Smooth muscle cell (in vitro differentiated cells): ENCODE results near the gene DOCK4. TPM values are rescaled to one million over a fixed set of nuclear protein-coding genes. Genes with fewer than 3 reads are reported as not detected.

Experiments
- DNase-seq: peaks from one replicate; lab custom pipeline; 2025; ENCODE audit not compliant: unreplicated experiment; lab: John Stamatoyannopoulos, UW
- H2AFZ ChIP-seq: fragments of 200-600 bp; sonication (generic); 2 replicates; pipeline ENCODE4 v1.6.0; 2016; ENCODE audit warnings: antibody characterized with exemption, low read depth, mild to moderate bottlenecking
- H3F3A ChIP-seq: fragments of 200-600 bp; sonication (generic); 2 replicates; pipeline ENCODE4 v1.6.0; 2017; ENCODE audit warnings: antibody characterized with exemption, low read depth
- H3K27ac ChIP-seq: fragments of 200-600 bp; sonication (generic); 2 replicates; pipeline ENCODE4 v1.5.1; 2016; ENCODE audit warnings: low read depth, mild to moderate bottlenecking
- H3K27me3 ChIP-seq: fragments of 200-600 bp; sonication (generic); 2 replicates; pipeline ENCODE4 v1.6.1; 2016; ENCODE audit warnings: low read depth, mild to moderate bottlenecking
- H3K36me3 ChIP-seq: fragments of 200-600 bp; sonication (generic); 2 replicates; pipeline ENCODE4 v1.5.1; 2016; ENCODE audit warnings: low read depth
- H3K4me1 ChIP-seq: fragments of 200-600 bp; sonication (generic); 2 replicates; pipeline ENCODE4 v1.5.1; 2016; ENCODE audit warnings: low read depth
- H3K4me2 ChIP-seq: fragments of 200-600 bp; sonication (generic); 2 replicates; pipeline ENCODE4 v1.6.0; 2016; ENCODE audit warnings: mild to moderate bottlenecking
- H3K4me3 ChIP-seq: fragments of 200-600 bp; sonication (generic); 2 replicates; pipeline ENCODE4 v1.5.1; 2016; ENCODE audit warnings: mild to moderate bottlenecking
- H3K79me2 ChIP-seq: fragments of 200-600 bp; sonication (generic); 2 replicates; pipeline ENCODE4 v1.6.0; 2016; ENCODE audit warnings: low read depth, mild to moderate bottlenecking
- H3K9ac ChIP-seq: fragments of 200-600 bp; sonication (generic); 2 replicates; pipeline ENCODE4 v1.6.0; 2016; ENCODE audit warnings: low read depth
- H3K9me3 ChIP-seq: fragments of 200-600 bp; sonication (generic); replicated peaks from 2 replicates; pipeline ENCODE4 v1.5.1; 2016; ENCODE audit warnings: low read depth
- H4K20me1 ChIP-seq: fragments of 200-600 bp; sonication (generic); 2 replicates; pipeline ENCODE4 v1.6.0; 2016; ENCODE audit warnings: low read depth
- WGBS: methylation state at CpG from one replicate; pipeline ENCODE4 v1.1.7; 2016; ENCODE audit warnings: low lambda C conversion rate; 5-methylcytosine and 5-hydroxymethylcytosine counted together
- polyA plus RNA-seq: library from polyadenylated mRNA; unstranded; fragments of >200 nt; fragmentation: Nextera tagmentation; extraction: Ambion mirVana; gene quantifications from 2 replicates; pipeline ENCODE4 v1.2.1, GENCODE V29; 2016
- total RNA-seq: library from RNA; depleted of rRNA; stranded (reverse); fragments of >200 nt; gene quantifications from 2 replicates; pipeline ENCODE4 v1.2.3, GENCODE V29; 2014
- TF ChIP-seq, protein P1 (sequence below): fragments of 200-600 bp; sonication (generic); IDR thresholded peaks from 2 replicates; pipeline ENCODE4 v1.5.1; 2017; ENCODE audit warnings: borderline replicate concordance, mild to moderate bottlenecking, antibody characterized with exemption; ENCODE audit not compliant: insufficient read depth, poor library complexity, severe bottlenecking

DOCK4 gene
- total and polyA plus RNA-seq, 2 experiments from 2014 or later, result 7.4 to 20.5 TPM

DNA sequence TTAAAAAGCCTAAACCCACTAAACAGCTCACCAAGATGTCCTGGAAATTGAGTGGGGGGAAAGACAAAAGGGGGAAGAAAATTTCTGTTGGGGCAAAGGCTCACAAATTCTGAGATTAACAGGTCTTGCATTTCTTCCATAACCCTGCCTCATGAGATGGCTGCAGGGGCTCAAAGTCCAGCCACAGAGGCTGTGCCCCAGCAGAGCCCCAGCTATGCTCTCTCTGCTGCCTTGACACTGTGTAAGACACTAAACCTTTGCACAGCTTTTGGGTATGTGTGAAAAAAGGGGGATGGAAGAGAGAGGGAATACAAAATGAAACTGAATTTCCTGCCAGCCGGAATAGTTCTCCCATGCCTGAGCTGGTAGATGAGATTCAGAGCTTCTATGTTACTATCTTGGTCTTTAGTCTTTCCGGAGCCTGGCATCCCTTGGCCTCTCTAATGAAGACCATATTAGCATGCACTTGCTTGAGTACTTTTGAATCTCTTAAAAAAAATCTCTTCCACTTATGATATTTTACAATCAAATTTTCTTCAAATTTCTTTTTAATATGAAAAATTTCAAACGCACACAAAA, 403.9 kb downstream of the DOCK4 start:
- Histone ChIP-seq H4K20me1 (no peaks in the 10 kb centered on the region), H3K4me1 (no peaks in the 10 kb centered on the region), H3K9me3 (peaks cover 11% of the 10 kb centered on the region), H3K27ac (no peak overlapping the region), H3K36me3 (peaks cover 5% of the 10 kb centered on the region), H3K4me3 (no peak overlapping the region), H2AFZ (no peak overlapping the region), H3K4me2 (no peak overlapping the region), H3F3A (no peaks in the 10 kb centered on the region), H3K27me3 (no peaks in the 10 kb centered on the region), H3K79me2 (no peaks in the 10 kb centered on the region), H3K9ac (no peak overlapping the region)
- WGBS, result 87% methylated on average over 3 of the region's 3 CpGs
- TF ChIP-seq, protein P1, sequence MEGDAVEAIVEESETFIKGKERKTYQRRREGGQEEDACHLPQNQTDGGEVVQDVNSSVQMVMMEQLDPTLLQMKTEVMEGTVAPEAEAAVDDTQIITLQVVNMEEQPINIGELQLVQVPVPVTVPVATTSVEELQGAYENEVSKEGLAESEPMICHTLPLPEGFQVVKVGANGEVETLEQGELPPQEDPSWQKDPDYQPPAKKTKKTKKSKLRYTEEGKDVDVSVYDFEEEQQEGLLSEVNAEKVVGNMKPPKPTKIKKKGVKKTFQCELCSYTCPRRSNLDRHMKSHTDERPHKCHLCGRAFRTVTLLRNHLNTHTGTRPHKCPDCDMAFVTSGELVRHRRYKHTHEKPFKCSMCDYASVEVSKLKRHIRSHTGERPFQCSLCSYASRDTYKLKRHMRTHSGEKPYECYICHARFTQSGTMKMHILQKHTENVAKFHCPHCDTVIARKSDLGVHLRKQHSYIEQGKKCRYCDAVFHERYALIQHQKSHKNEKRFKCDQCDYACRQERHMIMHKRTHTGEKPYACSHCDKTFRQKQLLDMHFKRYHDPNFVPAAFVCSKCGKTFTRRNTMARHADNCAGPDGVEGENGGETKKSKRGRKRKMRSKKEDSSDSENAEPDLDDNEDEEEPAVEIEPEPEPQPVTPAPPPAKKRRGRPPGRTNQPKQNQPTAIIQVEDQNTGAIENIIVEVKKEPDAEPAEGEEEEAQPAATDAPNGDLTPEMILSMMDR, result no peak
- DNase-seq, result no peak

DNA sequence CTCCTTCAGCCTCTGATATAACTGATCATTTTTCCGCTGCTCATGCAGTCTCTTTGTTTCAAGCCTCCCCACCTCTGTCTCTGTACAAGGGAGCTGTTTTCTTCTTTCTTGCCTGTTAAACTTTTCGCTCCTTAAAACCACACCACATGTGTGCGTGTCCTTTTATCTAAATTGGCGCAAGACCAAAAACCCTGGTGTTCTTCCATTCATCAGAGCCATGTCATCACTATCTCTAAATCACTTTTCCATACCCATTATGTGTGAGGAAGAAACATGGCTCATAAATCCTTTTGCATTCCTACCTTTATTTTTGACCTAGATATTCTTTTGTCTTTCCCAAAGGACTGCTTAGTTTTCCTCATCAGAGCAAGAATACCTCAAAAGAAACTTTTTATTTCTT, 404.9 kb downstream of the DOCK4 start:
- DNase-seq, result no peak
- no peak overlapping the region for H3K9ac ChIP-seq
- no peaks in the 10 kb centered on the region for H4K20me1 ChIP-seq
- 81% methylated on average over 4 of the region's 4 CpGs for WGBS
- H2AFZ ChIP-seq, result no peak overlapping the region
- H3K79me2 ChIP-seq, result no peaks in the 10 kb centered on the region
- H3K4me2 ChIP-seq, result no peak overlapping the region
- no peak overlapping the region for H3K27ac ChIP-seq
- peaks cover 11% of the 10 kb centered on the region for H3K36me3 ChIP-seq
- H3K9me3 ChIP-seq, result peaks cover 19% of the 10 kb centered on the region
- H3K27me3 ChIP-seq, result no peaks in the 10 kb centered on the region
- TF ChIP-seq, protein P1, result no peak
- no peaks in the 10 kb centered on the region for H3K4me1 ChIP-seq
- no peaks in the 10 kb centered on the region for H3F3A ChIP-seq
- H3K4me3 ChIP-seq, result no peak overlapping the region

DNA sequence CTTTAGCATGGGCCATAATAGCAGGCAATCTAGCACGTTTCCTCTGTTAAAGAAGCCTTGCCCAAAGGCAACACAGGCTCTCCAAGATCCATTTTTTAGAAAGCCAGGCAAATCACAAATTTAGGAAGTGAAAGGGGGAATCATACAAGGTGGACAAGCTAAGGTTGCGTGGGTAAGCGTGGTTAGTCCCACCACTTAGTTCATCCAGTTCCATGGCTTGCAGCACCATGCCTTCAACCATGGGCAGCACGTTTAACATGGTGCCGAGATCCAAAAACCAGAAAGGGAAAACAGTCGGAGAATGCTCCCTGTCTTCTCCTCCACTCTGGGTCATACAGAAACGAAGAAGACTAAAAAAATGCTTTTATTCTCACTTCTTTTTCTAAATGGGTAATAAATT, 409.5 kb downstream of the DOCK4 start:
- 93% methylated on average over 7 of the region's 7 CpGs for WGBS
- H4K20me1 ChIP-seq, result no peaks in the 10 kb centered on the region
- DNase-seq, result no peak

More for the DNA sequence above, 409.5 kb downstream of the DOCK4 start:
- no peak overlapping the region for H3K27ac ChIP-seq
- no peak overlapping the region for H2AFZ ChIP-seq
- no peaks in the 10 kb centered on the region for H3K79me2 ChIP-seq
- H3K4me1 ChIP-seq, result no peaks in the 10 kb centered on the region
- H3K4me2 ChIP-seq, result no peak overlapping the region
- peaks cover 15% of the 10 kb centered on the region for H3K36me3 ChIP-seq
- TF ChIP-seq, protein P1, result no peak
- peaks cover 19% of the 10 kb centered on the region for H3K9me3 ChIP-seq
- no peaks in the 10 kb centered on the region for H3K27me3 ChIP-seq
- H3K9ac ChIP-seq, result no peak overlapping the region
- no peak overlapping the region for H3K4me3 ChIP-seq
- no peaks in the 10 kb centered on the region for H3F3A ChIP-seq
